Measurements from ENCODE around the gene FBXO10. TPM values are rescaled to one million over a fixed set of nuclear protein-coding genes. Genes with fewer than 3 reads are reported as not detected.

Gene FBXO10
- total RNA-seq, 1 experiment from 2014 or later, result 5.3 TPM

DNA sequence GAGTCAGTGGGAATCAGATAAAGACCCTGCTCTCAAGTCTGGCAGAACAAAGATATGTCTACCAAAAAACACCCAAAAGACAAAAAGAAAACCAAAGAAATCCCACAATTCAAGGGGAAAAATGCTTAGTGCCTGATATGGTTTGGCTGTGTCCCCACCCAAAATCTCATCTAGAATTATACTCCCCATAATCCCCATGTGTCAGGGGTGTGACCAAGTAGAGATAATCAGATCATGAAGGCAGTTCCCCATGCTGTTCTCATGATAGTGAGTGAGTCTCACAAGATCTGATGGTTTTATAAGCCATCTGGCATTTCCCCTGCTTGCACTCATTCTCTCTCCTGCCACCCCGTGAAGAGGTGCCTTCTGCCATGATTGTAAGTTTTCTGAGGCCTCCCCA is 13.4 kb downstream of the FBXO10 start:
- DNase-seq (ENCODE audit: low read depth, low spot score), result no peak
- no peak overlapping the region for H3K4me2 ChIP-seq (ENCODE audit: low read length)
- H4K20me1 ChIP-seq (ENCODE audit: insufficient read depth), result no peaks in the 10 kb centered on the region
- H2AFZ ChIP-seq (ENCODE audit: low read depth, low read length, poor library complexity, severe bottlenecking), result no peak overlapping the region
- H3K27me3 ChIP-seq (ENCODE audit: insufficient read depth, low read length), result no peaks in the 10 kb centered on the region
- POLR2A ChIA-PET, result no interaction called here
- CTCF ChIA-PET, result no interaction called here
- RAD21 ChIA-PET (ENCODE audit: low non-redundant PET in 1 of 2, low total read pairs in 2 of 2, uncharacterized antibody in 2 of 2, unreplicated experiment in 2 of 2), result no interaction called here
- TF ChIP-seq ELF1 (IDR thresholded peaks at IDR 0.05; ENCODE audit: borderline replicate concordance, low read depth) (no peak), RAD21 (IDR thresholded peaks at IDR 0.05; ENCODE audit: low read depth) (no peak), REST (IDR thresholded peaks at IDR 0.05; ENCODE audit: low read depth) (no peak), SP1 (IDR thresholded peaks at IDR 0.05; ENCODE audit: low read depth) (no peak), EGR1 (IDR thresholded peaks at IDR 0.05; ENCODE audit: low read depth) (no peak), ZBTB33 (IDR thresholded peaks at IDR 0.05; ENCODE audit: extremely low read depth, insufficient replicate concordance, low read length) (no peak), POLR2A (IDR thresholded peaks at IDR 0.05; ENCODE audit: borderline replicate concordance, extremely low read depth, insufficient read depth, insufficient read length) (no peak), EZH2 (IDR thresholded peaks at IDR 0.05) (no peak), CEBPB (IDR thresholded peaks at IDR 0.05; ENCODE audit: low read depth) (no peak), POLR2AphosphoS5 (IDR thresholded peaks at IDR 0.05; ENCODE audit: low read depth, low read length) (no peak), CBX3 (IDR thresholded peaks at IDR 0.05; ENCODE audit: low read depth) (no peak), ZNF274 (IDR thresholded peaks at IDR 0.05; ENCODE audit: low read depth, low read length) (no peak), SIN3A (IDR thresholded peaks at IDR 0.05; ENCODE audit: low read depth) (no peak), TCF7L2 (IDR thresholded peaks at IDR 0.05; ENCODE audit: borderline replicate concordance, extremely low read depth, insufficient read depth, insufficient read length) (no peak), EZH2phosphoT487 (IDR thresholded peaks at IDR 0.05; ENCODE audit: borderline replicate concordance) (no peak)
- TF ChIP-seq, protein P1, sequence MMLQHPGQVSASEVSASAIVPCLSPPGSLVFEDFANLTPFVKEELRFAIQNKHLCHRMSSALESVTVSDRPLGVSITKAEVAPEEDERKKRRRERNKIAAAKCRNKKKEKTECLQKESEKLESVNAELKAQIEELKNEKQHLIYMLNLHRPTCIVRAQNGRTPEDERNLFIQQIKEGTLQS (IDR thresholded peaks at IDR 0.05), result no peak
- peaks cover 0 to 4% of the 10 kb centered on the region in 2 experiments; a peak in 2 of 4 replicates for H3K9me3 ChIP-seq (ENCODE audit: control insufficient read depth in 1 of 2, insufficient read depth in 1 of 2, low read depth in 1 of 2, low read length in 2 of 2)
- peaks cover 10% of the 10 kb centered on the region; the same call in 1 of the 2 replicates for H3K79me2 ChIP-seq (ENCODE audit: insufficient read depth, low read length)
- no peaks in the 10 kb centered on the region for H3K9me2 ChIP-seq (ENCODE audit: insufficient read depth)
- ATAC-seq, result no peak
- H3K4me3 ChIP-seq (replicated peaks in 1 of 2; ENCODE audit: low read depth in 1 of 2, low read length in 2 of 2), result no peak overlapping the region
- H3K27ac ChIP-seq (ENCODE audit: low read depth, low read length), result no peak overlapping the region
- H3K36me3 ChIP-seq (ENCODE audit: control insufficient read depth in 1 of 2, insufficient read depth in 2 of 2, low read length in 2 of 2), result no peaks in the 10 kb centered on the region
- intact Hi-C loops (cut with micrococcal nuclease), result no loop called here
- no peak overlapping the region for H3K9ac ChIP-seq (ENCODE audit: low read length)
- no TSS peak for BruUV-seq (replicated peaks)
- no peaks in the 10 kb centered on the region for H3K4me1 ChIP-seq (ENCODE audit: control insufficient read depth in 1 of 2, insufficient read depth in 2 of 2, low read length in 2 of 2)
